GM12865 (cell line): ENCODE data around the gene DNAH11.

ENCODE experiments used
- DNase-seq: peaks from one replicate; pipeline ENCODE4 v3.0.0; 2010; ENCODE audit warnings: low read depth
- H3K4me3 ChIP-seq: 2 replicates; pipeline ENCODE4 v1.5.1; 2011; ENCODE audit warnings: mild to moderate bottlenecking, low read depth, low read length, control low read depth
- CTCF ChIP-seq: IDR thresholded peaks from 2 replicates; pipeline ENCODE4 v1.5.1; 2011; ENCODE audit warnings: low read length, control low read depth, low read depth, inconsistent platforms; ENCODE audit not compliant: insufficient read depth; ENCODE audit errors: missing control alignments

Gene DNAH11

GRCh38 chr7:21706131-21706530, 163.3 kb downstream of the DNAH11 start:
- no peak for DNase-seq
- no peak overlapping the region for H3K4me3 ChIP-seq
- TF ChIP-seq CTCF, result no peak

GRCh38 chr7:21707566-21707965, 164.7 kb downstream of the DNAH11 start:
- no peak for DNase-seq
- no peak for TF ChIP-seq CTCF
- no peak overlapping the region for H3K4me3 ChIP-seq

- no peak overlapping the region for H3K4me3 ChIP-seq
- no peak for TF ChIP-seq CTCF
- DNase-seq, result no peak
Measured at GRCh38 chr7:21708096-21708495, 165.3 kb downstream of the DNAH11 start.

GRCh38 chr7:21717323-21717722, 174.5 kb downstream of the DNAH11 start:
- H3K4me3 ChIP-seq, result no peak overlapping the region
- DNase-seq, result no peak
- no peak for TF ChIP-seq CTCF

- H3K4me3 ChIP-seq, result no peak overlapping the region
- no peak for DNase-seq
- TF ChIP-seq CTCF, result no peak
Measured at GRCh38 chr7:21718391-21718790, 175.6 kb downstream of the DNAH11 start.

- no peak overlapping the region for H3K4me3 ChIP-seq
- DNase-seq, result no peak
- TF ChIP-seq CTCF, result no peak
Measured at GRCh38 chr7:21719846-21720245, 177.0 kb downstream of the DNAH11 start.

GRCh38 chr7:21722371-21722770, 179.5 kb downstream of the DNAH11 start:
- TF ChIP-seq CTCF, result peak; percentile 21
- DNase-seq, result no peak
- H3K4me3 ChIP-seq, result no peak overlapping the region
